GM18519 (cell line): ENCODE measurements around the gene FAM168B.

Experiments
- ATAC-seq: cut with Tn5 transposase; IDR thresholded peaks from one replicate; pipeline ENCODE4 v1.9.1; 2021; ENCODE audit warnings: mild to moderate bottlenecking, moderate library complexity; ENCODE audit not compliant: unreplicated experiment, low FRiP score

The FAM168B gene

DNA sequence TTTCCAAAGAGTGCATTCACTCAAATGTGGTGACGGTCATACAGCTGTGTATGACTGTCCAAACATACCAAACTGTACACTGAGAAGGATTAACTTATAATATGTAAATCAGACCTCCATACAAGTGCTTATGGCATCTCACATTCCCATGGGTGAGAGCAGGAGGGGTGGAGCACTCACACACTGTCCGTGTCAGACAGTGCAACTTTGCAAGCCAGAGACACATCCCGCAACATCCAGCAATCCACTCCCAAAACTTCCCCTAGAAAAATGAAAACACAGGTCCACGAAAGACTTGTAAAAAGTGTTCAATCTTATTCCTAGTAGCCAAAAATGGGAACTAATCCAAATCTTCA is 36.4 kb downstream of the FAM168B start:
- ATAC-seq, result no peak

DNA sequence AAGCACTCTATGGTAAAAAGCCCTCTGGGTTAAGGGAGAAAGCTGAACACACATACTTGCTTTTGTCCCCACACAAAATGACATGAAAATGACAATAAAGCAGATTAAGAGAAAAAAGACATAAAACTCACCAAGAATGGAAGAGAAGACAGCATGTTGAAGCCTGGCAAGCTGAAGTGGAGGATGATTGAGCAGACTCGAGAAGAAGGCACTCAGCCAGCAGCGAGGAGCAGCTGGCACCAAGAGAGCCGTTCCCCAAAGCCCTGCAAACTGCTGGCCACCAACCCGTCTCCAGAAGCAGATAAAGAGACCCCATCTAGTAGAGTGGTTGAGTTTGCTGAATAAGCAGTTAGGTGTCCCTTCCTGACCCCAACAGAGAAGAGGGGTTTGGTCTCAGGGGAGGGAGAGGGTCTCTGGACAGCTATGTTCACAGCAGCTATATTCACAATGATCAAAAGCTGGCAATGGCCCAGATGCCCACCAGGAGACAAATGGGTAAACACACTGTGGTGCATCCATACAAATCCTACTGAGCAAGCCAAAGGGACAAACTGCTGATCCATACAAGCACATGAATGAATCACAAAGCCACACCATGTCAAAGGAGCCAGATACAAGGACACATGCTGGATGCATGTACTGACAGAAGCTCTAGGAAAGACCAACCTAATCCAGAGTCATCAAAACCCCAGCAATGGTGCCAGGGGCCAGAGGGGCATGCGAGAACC is 36.9 kb downstream of the FAM168B start:
- ATAC-seq, result no peak

- no peak for ATAC-seq
Measured at GRCh38 chr2:131055169-131056065, 37.8 kb downstream of the FAM168B start.

DNA sequence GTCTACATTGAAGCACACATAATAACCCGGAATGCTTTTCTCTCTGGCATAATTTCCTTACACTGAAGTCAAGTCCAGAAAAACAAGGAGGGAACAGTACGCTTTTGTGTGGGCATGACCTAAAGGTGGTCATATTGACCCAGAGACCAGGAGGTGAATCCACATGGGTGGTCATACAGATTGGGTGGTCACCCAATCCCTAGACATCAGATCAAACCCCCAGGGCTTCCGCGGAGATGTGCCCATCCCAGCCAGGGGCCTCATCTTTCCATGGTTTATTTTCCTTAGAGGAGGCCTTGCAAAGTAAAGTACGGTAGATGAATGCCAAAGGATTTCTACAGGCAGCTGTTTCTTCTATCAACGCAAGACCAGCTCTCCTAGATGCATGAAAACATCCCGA is 38.8 kb downstream of the FAM168B start:
- ATAC-seq, result no peak

DNA sequence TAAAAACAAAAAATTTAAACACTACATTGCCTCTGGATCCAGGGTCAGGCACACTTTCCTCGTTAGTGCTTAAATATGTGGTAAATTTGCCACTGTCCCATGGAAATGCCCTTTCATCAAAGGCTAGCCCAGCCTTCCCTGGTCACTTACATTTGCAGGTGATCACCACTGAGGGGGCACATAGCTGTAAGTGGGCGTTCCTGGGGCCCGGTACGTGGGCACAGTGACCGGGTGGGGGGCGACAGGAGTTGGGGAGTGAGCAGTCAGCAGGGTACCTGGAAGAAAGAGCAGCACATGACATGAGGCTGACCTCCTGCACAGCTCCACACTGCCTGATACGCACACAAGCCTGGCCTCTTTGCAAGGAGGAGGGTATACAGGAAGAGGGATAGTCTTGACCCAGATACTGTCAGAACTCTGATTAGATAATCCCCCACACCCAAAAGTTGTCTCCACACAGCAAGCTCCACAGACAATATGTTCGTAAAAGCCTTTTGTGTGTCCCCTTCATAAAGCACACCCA is 40.5 kb downstream of the FAM168B start:
- no peak for ATAC-seq

GRCh38 chr2:131050896-131051295 is 42.4 kb downstream of the FAM168B start:
- no peak for ATAC-seq

DNA sequence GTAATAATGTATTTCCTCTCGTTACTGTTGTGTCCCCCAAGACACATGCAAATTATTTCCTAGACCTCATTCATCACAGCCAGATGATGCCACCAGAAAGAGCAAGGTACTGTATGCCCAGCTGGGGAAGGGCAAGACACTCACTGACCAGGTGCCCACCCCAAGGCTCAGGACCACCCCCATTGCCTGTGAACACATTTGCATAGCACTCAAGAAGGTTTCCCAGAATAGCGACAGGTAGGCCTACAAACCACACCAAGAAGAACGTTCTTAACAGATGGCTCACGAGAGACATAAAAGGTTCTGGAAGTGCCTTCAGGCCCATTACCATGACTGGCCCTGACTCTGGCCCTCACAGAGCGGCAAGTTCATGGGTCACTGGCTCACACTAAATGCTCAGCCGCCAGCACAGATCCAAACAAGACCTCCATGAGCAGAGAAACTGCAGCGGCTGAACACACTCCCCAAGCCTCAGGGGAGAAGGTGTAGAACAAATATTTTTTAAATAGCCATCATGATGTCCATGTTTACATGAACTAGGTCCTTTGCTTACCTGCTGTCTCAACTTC is 44.0 kb downstream of the FAM168B start:
- ATAC-seq, result no peak

DNA sequence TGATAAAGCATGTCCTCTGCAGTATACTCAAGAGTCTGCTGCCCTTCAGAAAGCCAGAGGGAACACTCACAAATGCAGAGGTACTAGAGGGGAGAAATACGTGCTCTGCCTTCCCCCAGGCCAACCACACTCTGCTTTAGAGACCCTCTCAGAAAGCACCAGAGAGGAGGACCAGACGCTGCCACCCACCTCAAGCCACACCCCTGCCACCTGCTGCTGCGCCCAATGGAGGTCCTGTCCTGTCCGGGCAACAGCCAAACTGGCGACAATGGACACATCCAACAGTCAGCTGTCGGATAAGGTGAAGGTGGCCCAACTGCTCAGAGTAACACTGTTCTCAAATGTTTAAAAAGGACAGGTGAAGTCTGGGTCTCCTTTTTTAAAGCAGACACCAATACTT is 44.6 kb downstream of the FAM168B start:
- no peak for ATAC-seq

GRCh38 chr2:131047920-131048560 is 45.2 kb downstream of the FAM168B start:
- ATAC-seq, result no peak

DNA sequence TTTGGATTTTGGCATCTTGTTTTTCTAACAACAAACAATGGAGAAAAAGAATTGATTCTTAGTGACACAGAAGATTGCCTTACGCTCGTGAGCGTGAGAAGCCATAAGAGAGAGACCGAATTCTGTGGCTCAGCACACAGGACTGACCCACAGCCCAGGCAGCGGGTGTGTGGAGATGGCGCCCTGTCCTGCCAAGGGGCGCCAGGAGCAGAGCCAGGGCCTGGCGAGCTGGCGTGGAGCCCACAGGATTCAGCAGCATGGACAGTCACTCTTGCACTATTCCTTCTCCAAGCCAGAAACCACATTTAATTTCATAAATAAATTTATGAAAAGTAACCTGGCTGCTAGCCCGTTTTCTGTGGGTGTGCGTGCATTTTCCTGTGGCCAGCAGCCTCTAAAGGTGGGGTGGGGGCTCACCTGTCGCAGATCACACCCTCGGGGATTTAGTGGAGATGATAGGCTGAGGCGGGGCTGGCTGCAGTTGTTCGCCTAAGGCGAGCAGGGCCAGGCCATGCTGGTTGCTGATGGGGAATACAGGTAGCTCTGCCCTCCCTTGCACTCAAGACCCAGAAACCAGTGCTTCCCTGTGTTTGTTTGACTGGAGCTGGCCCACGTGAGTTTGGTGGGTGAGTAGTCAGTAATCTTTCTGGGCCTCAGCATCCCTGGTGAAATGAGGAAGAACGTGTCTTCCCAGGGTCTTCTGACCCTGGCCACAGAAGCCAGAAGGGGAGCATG is 46.2 kb downstream of the FAM168B start:
- no peak for ATAC-seq

DNA sequence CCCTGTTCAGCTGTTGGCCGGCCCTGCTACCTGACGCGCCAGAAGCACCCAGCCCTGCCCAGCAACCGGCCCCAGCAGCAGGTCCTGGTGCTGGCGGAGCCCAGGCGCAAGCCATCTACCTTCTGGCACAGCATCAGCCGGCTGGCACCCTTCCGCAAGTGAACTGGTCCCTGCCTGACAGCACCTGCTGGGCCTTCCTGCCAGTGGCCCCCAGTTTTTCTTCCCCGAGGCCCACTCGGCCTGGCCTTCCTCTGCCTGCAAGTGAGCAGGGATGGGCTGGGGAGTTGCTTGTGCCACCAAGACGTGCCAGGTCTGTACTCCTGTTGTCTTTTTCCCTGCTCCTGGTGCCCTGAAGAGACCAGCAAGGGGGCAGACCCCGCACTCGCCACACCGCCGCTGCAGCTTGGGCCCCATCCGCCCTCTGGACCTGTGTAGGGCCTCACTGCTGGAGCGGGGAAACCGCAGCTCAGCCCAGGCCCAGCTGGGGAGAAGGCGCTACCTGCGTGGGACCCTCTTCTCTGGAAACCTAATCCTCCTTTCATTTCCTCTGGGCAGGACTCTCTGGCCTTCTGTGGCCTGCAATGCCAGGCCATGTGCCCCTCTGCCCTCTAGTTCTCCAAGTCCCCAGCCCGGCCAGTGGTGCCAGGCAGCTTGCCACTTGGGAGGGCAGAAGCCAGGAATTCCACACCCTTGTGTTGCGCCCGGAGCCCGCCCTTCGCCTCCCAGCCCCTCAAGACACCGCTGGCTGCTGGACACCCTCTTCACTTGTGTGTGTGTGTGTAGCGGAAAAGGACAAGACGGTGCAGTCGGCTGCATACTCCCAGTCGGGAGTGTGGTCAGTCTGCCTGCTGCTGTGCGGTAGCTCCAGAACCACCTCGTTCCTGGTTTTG is 47.0 kb downstream of the FAM168B start:
- no peak for ATAC-seq

DNA sequence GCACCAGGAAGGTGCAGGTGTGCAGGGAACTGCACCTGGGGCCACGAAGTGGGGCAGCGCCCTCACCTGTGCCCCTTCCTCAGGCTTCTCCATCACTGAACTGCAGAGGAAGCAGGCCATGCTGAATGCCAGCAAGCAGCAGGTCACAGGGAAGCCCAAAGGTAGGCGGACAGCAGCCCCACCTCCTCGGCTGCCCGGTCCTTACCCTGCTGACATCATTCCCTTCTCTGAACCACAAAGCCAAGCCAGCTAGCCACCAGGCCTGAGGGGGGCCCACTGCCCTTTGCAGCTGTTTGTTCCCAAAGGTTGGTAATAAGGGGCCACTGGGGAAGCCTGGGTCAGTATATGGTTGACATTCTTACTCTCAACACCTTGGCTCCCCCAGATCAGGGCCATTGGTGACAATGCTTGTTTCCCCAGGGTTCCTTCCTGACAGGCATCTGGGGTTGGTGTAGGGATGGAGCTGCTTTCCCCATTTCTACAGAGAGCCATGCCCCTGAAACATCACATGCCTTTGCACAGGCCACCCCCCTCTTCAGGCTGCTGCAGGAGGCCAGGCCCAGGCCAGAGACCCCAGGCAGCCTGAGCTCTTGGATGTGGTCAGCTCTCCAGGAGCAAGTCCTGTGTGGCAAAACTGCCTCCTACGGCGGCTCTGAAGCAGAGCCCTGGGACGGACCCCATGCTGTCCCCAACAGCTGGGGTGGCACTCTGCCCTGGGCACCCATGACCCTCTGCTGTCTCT is 47.8 kb downstream of the FAM168B start:
- ATAC-seq, result no peak

- no peak for ATAC-seq
Measured at GRCh38 chr2:131044757-131045150, 48.5 kb downstream of the FAM168B start.

DNA sequence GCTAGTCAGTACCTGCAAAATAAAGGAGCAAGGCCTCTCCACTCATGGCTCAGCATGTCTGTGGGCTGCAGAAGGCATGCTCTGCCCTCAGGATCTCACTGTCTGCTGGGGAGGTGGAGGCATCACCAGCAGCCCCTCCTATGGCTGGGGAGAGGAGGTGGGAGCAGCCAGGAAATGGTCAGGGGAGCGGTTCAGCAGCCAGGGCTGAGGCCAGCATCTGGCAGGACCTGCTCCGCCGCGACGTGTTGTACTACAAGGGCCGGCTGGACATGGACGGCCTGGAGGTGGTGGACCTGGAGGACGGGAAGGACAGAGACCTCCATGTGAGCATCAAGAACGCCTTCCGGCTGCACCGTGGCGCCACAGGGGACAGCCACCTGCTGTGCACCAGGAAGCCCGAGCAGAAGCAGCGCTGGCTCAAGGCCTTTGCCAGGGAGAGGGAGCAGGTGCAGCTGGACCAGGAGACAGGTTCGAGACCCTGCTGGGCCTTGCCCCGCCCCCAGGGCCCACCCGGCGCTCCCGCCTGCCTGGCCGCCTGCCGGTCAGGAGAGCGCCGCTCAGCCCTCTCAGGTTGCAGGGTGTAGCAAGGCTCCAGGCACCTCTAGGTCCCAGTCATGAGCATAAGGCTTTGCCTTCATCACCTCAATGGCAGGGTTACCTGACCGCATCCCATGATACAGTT is 49.0 kb downstream of the FAM168B start:
- ATAC-seq, result no peak

DNA sequence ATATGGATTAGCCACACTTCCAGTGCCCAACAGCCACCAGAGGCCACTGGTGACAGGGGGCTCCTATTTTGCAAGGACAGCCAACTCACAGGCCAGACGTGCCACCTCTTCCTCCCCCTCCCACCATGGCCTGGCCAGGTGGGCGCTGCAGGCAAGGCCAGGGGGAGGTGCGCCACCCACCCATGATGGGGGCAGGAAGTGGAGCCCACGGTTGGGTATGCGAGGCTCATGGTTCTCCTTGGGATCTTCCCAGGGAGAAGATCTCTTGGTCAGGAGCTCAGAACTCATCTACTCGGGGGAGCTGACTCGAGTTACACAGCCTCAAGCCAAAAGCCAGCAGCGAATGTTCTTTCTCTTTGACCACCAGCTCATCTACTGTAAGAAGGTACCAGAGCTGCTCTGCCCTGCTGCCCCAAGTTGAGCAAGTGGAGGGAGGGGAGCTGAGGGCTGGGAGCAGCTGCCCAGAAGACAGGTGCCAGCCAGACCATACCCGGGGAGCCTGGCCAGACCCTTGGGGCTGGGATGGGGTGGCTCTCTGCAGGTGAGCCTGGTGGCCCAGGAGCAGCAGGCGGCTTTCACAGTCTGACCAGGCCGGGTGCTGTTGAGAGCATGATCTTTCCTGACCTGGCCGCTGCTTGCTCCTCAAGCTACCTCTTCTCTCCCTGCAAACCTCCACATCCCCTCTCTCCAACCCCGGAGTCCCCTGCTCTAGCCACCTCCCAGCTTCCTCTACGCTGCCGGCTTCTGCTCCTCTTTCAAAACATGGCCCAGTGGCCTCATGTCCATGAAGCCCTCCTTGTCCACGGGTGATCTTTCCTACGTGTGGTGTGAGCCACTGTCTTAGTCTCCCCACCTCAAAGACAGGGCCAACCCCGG is 49.8 kb downstream of the FAM168B start:
- ATAC-seq, result no peak

- no peak for ATAC-seq
Measured at GRCh38 chr2:131042148-131042775, 51.0 kb downstream of the FAM168B start.
